ENCODE results near the gene CSKMT.
"Not testable (repeated sequence)": the region's sequence is repeated elsewhere in the genome, so short reads cannot be mapped to it uniquely, and the experiment has no call there.

Gene CSKMT

DNA sequence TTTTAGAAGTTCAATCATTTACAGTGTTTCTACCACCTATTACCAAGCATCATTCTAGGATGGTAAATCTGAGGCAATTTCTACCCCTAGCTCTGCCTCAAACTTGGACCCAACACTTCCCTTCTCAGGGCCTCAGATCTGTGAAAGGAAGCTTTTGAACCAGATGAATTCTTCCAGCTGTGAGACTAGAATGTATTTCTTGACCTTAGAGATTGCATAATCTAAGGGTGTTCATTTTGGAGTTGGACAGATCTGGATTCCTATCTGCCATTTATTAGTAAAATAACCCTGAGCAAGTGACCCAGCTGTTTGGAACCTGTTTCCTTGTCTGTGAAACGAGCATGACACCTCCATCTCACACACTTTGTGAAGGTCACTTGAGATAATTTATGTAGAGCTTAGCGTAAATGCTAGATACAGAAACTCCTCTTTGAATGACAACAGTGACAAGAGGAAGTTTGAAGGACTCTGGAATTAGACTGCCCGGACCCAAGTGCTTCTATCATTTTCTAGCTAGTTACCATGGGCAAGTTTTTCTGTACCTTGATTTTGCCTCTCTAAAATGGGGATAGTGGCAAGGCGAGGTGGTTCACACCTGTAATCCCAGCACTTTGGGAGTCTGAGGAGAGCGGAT lies 8.2 kb upstream of the CSKMT start:
- DNase-seq, result no peak

DNA sequence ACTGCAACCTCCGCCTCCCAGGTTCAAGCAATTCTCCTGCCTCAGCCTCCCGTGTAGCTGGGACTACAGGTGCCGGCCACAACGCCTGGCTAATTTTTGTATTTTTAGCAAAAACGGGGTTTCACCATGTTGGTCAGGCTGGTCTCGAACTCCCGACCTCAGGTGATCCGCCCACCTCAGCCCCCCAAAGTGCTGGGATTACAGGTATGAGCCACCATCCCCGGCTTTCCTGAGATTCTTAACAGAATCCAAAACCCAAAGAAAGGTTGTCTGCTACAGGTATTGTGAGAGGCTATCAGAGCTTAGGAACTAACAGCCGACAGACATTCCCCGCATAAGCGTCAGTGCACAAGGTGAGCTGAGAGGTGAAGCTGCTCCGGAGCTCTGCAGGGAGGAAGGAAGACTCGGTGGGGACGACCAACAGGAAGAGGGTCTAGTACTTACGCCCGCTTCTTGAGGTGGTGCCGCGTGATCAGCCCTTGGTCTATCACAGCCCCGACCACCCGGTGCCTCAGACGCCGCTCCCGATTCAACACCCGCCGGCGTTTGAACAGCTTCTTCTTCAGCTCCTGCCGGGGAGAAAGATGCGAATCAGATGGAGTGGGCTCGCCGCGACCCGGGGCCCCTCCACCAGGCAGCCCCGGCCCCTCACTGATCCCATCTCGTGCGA lies 572 bp upstream of the CSKMT start:
- no peak for DNase-seq

DNA sequence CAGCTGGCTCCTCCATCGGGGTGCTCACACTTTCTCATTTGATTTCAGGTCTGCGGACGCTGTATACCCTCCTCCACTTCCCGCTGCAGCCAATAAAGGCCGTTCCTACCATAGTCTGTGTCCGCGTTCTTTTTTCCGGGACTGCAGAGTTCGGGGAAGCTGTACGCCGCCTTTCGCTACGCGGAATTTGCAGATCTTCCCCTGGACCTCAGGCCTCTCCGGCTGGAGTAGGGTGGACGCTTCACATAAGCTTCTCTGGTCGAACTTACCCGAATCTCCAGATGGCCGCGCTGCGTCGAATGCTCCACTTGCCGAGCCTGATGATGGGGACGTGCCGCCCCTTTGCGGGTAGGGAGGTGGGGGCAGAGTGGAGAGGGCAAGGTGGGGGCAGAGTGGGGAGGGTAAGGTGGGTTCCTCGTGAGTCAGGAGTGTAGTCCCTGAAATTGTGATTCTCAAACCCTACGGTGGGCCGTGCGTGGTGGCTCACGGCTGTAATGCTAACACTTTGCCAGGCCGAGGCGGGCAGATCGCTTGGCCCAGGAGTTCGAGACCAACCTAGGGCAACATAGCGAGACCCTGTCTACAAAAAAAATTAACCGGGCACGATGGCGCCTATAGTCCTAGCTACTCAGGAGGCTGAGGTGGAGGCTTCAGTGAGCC lies 617 bp downstream of the CSKMT start:
- DNase-seq, result peak; percentile 74

DNA sequence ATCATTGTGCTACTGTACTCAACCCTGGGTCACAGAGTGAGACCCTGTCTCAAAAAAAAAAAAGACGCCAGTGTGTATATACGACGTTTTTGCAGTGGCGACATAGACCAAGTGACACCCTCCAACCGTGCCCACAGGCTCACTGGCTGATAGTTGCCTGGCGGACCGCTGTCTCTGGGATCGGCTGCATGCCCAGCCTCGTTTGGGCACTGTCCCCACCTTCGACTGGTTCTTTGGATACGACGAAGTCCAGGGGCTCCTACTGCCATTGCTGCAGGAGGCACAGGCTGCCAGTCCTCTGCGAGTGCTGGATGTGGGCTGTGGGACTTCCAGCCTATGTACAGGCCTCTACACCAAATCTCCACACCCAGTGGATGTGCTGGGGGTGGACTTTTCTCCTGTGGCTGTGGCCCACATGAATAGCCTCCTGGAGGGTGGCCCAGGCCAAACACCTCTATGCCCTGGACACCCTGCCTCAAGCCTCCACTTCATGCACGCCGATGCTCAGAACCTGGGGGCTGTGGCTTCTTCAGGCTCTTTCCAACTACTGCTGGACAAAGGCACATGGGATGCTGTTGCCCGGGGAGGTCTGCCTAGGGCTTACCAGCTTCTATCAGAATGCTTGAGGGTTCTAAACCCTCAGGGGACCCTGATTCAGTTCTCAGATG lies 1.3 kb downstream of the CSKMT start:
- no peak for DNase-seq

DNA sequence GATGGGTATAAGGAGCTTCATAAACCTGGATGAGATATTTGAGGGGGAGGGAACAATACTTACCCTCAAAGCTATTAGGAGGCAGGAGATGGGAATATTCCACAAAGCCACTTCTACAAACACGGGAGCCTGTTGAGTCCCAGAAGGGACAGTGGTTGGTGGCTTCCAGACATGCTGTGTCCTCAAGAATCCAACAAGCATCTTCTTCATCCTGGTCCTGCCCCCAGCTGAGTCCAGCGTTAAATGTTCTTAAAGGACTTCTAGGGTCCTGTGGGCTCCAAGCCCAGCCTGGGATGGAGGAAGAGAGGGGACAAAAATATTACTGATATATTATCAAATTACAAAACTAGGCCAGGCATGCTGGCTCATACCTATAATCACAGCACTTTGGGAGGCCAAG lies 2.3 kb downstream of the CSKMT start:
- no peak for DNase-seq

DNA sequence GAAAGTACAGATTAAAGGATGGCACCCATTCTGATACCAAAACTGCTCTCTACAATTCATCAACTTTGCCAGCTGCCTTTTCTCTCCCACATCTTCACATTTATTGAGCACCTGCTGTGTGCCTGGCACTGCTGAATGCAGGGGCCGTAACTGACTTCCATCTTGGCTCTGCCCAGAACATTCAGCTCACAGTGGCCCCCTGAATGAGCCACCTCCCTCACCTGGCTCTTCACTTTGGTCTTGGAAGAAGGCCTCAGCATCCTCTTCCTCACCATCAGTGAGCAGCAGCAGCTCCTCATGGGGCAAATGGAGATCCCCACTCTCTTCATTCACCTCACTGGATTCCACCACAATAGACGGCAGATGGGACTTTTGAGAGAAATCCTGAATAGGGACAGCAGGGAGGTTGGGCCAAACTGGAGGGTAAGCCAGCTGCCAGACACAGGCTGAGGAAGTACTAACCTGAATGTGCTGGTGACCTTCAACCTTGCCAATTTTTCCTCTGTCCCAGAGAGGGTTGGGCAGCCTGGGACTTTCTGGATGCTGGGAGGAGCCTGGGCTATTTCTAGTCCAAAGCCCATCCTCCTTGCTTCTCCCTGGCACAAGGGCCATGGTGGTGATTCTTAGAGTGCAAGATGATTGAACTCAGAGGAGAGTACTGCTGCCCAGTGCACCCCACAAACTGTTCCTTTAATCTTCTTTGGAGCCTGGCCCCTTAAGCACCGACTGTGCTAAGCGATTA lies 4.5 kb downstream of the CSKMT start:
- DNase-seq, result peak; percentile 13

DNA sequence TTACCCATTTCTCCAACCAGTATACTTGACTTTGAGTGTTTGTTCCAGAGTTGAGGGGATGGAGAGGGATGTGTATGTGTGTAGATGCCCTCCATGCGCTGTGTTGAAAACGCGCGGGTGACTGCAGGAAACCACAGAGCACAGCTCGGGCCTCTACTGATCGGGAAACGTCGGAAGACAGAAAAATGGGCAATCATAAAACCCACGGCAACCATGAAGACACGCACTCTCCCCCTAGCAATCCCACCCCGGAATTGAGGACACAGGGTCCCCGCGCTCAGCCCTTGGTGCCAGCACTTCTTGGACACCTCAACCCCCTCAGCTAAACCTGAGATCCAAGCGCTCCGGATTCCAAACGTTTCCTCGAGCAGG lies 6.1 kb downstream of the CSKMT start:
- DNase-seq, result no peak

DNA sequence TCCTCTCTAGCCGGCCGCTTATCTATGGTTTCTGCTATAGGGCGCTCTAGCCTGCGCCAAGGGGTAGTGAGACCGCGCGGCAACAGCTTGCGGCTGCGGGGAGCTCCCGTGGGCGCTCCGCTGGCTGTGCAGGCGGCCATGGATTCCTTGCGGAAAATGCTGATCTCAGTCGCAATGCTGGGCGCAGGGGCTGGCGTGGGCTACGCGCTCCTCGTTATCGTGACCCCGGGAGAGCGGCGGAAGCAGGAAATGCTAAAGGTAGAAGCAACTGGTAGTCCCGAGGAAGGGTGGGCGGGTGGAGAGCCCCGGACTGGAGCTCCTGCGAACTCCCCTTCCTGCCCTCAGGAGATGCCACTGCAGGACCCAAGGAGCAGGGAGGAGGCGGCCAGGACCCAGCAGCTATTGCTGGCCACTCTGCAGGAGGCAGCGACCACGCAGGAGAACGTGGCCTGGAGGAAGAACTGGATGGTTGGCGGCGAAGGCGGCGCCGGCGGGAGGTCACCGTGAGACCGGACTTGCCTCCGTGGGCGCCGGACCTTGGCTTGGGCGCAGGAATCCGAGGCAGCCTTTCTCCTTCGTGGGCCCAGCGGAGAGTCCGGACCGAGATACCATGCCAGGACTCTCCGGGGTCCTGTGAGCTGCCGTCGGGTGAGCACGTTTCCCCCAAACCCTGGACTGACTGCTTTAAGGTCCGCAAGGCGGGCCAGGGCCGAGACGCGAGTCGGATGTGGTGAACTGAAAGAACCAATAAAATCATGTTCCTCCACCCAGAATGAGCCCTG lies 6.7 kb downstream of the CSKMT start, which contains the start of the genes LBHD1 and UQCC3:
Gene LBHD1, minus strand, starts transcription at position 660 of the 782 bp plus-strand sequence. CDS start 2,236 bp downstream, outside the sequence.
Gene UQCC3, plus strand, starts transcription at position 66 of the 782 bp plus-strand sequence. Its CDS starts 73 bp downstream, at position 139.
- peak; percentile 89 for DNase-seq

DNA sequence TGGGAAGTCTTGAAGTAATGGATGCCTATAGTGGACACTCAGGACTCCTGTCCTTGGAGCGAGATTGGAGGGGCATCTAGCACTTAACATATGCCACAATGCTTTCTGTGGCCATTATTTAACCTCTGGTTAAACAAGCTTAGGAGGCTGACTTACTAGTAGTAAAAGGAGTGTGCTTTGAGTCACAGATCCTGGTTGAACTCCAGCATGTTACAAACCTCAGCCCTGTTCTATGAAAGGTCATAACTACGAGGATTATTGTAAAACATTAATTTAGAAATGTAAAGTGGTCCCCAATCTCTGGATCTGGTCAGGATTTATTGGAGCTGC lies 8.0 kb downstream of the CSKMT start:
- no peak for DNase-seq

DNA sequence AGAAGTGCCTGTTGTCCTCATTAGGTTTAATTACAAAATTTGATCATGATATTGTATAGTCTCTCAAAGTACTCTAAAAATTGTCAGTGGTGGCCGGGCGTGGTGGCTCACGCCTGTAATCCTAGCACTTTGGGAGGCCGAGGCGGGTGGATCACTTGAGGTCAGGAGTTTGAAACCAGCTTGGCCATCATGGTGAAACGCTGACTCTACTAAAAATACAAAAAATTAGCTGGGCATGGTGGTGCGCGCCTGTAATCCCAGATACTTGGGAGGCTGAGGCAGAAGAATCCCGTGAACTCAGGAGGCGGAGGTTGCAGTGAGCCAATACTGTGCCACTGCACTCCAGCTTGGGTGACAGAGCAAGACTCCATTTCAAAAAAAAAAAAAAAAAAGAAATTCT lies 10.3 kb downstream of the CSKMT start:
- DNase-seq, result not testable (repeated sequence)

DNA sequence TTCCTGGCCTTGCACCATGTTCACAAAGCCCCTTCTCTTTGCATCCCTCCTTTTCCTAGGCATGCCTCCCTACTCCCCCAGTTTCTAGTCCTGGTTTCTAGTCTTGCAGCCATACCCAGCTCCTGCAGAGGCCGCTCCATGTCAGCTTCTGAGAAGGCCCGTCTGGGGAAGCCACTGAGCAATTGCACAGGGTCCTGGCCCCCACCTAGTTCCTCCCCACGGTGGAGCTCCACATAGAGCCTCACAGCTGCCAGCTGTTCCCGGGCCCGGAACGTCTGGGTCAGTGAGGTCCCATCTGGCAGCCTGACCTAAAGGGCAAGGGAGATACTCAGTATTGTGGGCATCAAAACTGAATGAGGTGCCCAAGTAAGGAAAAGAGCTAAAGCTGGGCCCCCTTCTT lies 11.6 kb downstream of the CSKMT start:
- no peak for DNase-seq

DNA sequence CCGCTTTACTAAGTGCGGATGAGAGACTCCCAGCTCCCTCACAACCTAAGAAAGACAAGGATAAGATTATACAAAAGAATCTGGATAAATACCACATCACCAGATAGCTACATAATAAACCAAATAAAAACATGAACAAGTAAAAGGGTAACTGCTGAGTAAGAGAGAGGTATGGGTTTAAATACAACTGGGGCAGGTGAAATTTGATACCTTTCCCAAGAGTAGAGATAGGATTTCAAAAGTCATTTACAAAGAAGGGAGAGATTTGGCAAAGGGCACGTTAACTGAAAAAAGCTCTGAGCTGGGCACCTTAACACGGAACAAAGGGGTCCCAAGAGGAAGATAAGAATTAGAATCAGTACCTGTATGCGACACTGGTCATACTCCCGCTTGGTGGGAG lies 12.0 kb downstream of the CSKMT start:
- no peak for DNase-seq

DNA sequence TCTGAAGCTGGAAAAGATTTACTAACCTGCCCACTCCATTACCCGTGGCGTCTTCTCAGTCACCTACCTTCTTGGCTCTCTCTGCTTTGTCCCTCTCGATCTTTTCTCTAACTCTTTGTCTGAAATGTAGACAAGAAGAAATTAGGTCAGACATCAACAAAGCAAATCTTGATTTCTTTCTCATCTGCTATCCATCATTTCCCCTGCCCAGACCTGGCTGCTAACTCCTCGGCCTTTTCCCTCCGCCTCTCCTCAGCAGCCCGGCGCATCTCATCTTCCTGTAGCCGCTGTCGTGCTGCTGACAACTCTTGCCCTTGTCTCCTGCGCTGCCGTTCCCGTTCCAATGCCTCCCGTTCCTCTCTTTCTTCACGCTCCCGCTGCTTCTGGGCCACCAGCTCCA lies 12.6 kb downstream of the CSKMT start:
- DNase-seq, result no peak

DNA sequence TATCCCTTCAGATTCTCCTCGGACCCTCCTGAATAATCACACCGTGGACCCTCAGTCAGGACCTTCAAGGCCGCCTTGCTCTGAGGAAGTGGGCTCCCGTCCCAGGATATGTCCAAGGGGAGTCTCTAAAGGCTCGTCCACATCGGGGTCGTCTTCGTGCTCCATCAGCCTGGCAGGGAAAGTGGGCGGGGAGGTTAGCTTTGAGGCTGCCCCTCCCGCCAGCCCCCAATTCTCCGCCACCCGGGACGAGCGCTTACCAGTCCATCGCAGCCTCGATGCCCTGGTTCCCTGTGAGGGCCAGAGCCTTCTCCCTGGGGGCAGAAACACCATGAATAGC lies 13.3 kb downstream of the CSKMT start:
- DNase-seq, result no peak

DNA sequence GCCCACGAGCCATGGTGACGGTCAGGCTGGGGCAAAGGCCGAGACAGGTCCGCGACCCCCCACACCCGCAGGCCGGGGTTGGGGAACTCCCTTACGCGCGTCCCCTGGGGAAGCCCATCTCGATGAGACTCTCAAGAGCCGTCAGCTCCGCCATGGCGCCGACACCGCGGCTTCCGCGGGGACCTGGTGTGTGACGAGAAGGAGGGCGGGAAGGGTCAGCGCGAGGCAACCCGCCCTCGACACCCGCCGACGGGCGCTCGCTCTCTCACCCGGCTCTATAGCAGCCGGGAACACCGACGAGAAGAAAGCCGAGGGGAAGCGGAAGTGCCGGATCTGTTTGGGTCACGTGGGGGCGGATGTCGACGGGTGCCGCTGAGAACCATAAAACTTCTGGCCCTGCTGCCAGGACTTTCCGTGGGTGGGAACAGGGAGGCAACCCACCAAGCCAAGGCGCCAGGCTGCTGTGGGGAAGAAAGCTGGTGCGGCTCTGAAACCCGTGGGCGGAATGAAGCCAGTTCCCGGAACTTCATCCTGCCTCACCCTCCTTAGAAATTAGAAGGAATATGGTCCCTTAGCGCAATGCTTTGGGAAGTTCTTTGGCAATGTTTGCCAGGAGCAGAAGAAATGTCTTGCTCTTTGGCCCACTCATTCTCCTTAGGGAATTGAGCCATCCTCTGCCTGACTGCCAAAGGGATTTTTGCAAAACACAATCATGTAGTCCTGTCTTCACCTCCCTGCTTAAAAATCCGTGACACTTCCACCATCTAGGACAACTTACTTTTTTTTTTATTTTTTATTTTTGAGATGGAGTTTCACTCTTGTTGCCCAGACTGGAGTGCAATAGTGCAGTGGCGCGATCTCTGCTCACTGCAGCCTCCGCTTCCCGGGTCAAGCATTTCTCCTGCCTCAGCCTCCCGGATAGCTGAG lies 13.9 kb downstream of the CSKMT start, which contains the start of gene UBXN1:
Gene UBXN1, minus strand, starts transcription at position 304 of the 927 bp plus-strand sequence. Its CDS starts 150 bp downstream, at position 154.
- DNase-seq, result peak; percentile 95

DNA sequence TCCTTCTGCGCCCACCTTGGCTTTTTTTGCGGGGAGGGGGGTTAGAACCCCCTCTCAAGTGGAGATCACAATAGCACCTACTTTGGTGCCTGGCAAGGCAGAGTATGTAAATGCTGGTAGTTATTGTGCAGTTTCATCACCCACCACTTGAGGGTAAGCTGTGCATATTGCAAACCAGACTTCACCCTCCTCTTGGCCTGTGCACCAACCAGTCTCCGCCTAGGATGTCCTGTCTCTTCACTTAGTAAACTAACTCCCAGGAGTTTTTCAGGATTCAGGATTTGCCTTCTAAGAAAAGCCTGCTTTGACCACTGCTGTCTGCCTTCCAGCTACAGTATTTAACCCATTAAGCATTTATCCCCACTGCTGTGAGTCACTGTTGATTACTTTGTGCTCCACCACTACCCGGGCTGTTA lies 15.7 kb downstream of the CSKMT start:
- DNase-seq, result peak; percentile 51

DNA sequence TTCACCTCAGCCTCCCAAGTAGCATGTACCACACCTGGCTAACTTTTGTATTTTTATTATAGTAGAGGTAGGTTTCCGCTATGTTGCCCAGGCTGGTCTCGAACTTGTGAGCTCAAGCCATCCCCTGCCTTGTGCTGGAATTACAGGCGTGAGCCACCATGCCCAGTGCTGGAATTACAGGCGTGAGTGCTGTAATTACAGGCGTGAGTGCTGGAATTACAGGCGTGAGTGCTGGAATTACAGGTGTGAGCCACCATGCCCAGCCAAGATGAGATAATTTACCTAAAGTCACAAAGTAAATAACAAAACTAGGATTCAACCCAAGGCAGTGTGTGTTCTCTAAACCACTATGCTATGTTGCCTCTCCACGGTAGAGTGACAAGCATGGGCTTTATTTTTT lies 17.4 kb downstream of the CSKMT start:
- DNase-seq, result no peak

DNA sequence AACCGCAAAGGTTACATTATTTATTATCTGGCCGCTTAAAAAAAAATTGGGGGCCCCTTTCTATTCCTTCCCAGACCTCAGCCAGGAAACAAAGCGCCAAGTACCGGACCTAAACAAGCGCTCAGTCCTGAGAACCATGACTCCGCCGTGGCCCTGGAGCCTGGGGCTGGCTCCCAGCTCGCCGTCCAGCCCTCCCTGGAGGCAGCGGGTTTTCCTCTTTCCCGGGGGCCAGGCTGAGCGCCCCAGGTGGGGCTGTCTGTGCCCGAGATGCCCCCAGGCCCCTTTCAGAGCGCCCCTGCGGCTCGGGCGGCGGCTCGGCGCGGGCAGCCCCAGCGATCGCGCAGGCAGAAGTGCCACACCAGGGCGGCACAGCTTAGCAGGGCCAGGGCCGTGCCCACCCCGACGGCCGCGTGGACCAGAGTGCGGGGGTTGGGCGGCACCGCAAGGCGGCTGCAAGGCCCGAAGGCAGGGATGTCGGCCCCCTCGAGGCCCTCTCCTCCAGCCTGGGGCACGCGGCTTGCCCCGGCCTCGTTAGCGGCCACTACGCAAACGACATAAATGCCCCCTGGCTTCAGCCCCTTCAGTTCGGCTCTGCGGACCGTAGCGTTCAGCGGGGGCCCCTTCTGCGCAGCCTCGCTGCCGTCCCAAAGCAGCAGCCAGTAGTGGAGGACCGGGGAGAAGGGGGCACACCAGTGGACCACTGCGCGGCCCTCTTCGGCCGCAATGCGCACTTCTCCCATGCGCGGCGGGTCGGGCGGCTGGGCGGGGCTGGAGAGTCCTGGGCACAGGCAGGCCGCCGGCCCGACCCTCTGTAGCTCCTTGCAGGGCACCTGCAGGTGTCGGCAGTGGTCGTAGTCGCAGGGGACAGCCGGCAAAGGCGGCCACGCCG lies 22.6 kb downstream of the CSKMT start:
- DNase-seq, result no peak

DNA sequence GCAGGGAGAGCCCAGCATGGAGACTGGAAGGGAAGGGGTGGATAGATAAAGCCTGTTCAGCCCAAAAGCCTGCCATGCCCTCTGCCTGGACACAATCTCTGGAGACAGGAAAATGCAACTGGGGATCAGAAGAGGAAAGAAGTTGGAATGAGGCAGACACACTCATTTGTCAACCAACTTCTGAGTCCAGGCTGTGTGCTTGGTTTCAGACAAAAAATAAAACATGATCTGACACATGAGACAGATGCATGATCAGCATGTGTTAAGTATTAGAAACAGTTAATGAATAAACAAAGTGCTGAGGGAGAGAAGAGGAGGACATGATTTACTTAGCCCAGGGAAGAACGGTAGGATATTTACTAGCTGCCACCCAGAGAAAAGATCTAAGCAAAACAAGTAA lies 23.4 kb downstream of the CSKMT start:
- DNase-seq, result no peak
